HEK293 (cell line): ENCODE measurements around the gene SETD4.

Source experiments
- CTCF ChIA-PET: fragments of 350-600 bp; formaldehyde crosslinking; extraction: SDS; loops from one replicate; lab custom pipeline; 2021; ENCODE audit warnings: antibody characterized with exemption; lab: Yijun Ruan, JAX
- POLR2A ChIA-PET: fragments of 300-600 bp; formaldehyde crosslinking; extraction: SDS; loops from one replicate; lab custom pipeline; 2020; ENCODE audit warnings: antibody characterized with exemption, inconsistent platforms; lab: Yijun Ruan, JAX
- H3K27ac ChIP-seq: fragments of 200-500 bp; sonication (Bioruptor generic); 2 replicates; pipeline ENCODE4 v1.5.1; 2014; ENCODE audit warnings: low read depth, low read length, control low read depth, inconsistent platforms; ENCODE audit errors: extremely low read depth
- H3K36me3 ChIP-seq, 2 experiments: fragments of 200-500 bp in 1 of 2; sonication (Bioruptor generic) in 1 of 2; 1 replicate in 1 of 2; 2 replicates in 1 of 2; pipeline ENCODE4 v1.5.1; 2014 to 2017; ENCODE audit warnings: inconsistent platforms in 2 of 2, low read length in 2 of 2; ENCODE audit not compliant: control insufficient read depth in 2 of 2, insufficient read depth in 1 of 2
- H3K4me1 ChIP-seq: fragments of 200-500 bp; sonication (Bioruptor generic); 2 replicates; pipeline ENCODE4 v1.5.1; 2014; ENCODE audit warnings: mild to moderate bottlenecking, low read length, inconsistent platforms; ENCODE audit not compliant: control insufficient read depth, insufficient read depth
- H3K4me3 ChIP-seq: 2 replicates; pipeline ENCODE4 v1.5.1; 2011; ENCODE audit warnings: low read depth, mild to moderate bottlenecking, control low read depth, low read length, moderate library complexity
- H3K9me3 ChIP-seq: fragments of 200-500 bp; sonication (Bioruptor generic); 2 replicates; pipeline ENCODE4 v1.5.1; 2014; ENCODE audit warnings: low read depth, low read length, inconsistent platforms; ENCODE audit not compliant: control insufficient read depth, insufficient read depth
- GLI4 ChIP-seq: fragments of 450-650 bp; formaldehyde crosslinking; IDR thresholded peaks from 2 replicates; pipeline ENCODE4 v1.5.1; 2016; ENCODE audit warnings: missing biosample characterization, missing genetic modification characterization
- OSR2 ChIP-seq: fragments of 450-650 bp; formaldehyde crosslinking; IDR thresholded peaks from 2 replicates; pipeline ENCODE4 v1.5.1; 2016; ENCODE audit warnings: missing biosample characterization, missing genetic modification characterization
- SETDB1 ChIP-seq: IDR thresholded peaks from one replicate; pipeline ENCODE4 v1.6.1; 2017; ENCODE audit warnings: mild to moderate bottlenecking, low read length, moderate library complexity, mixed read lengths; ENCODE audit not compliant: insufficient read length
- TRIM28 ChIP-seq: IDR thresholded peaks from 2 replicates; pipeline ENCODE4 v1.6.1; 2011; ENCODE audit warnings: low read length, control low read depth, borderline replicate concordance
- WT1 ChIP-seq: fragments of 450-650 bp; formaldehyde crosslinking; IDR thresholded peaks from 2 replicates; pipeline ENCODE4 v1.5.1; 2016; ENCODE audit warnings: missing biosample characterization, missing genetic modification characterization
- ZBTB17 ChIP-seq: fragments of 450-650 bp; formaldehyde crosslinking; IDR thresholded peaks from 2 replicates; pipeline ENCODE4 v1.5.1; 2016; ENCODE audit warnings: missing biosample characterization, missing genetic modification characterization
- ZIC2 ChIP-seq: fragments of 450-650 bp; formaldehyde crosslinking; IDR thresholded peaks from 2 replicates; pipeline ENCODE4 v1.5.1; 2016; ENCODE audit warnings: missing biosample characterization, missing genetic modification characterization
- ZNF10 ChIP-seq: fragments of 450-650 bp; formaldehyde crosslinking; IDR thresholded peaks from 2 replicates; pipeline ENCODE4 v1.5.1; 2017; ENCODE audit warnings: missing biosample characterization, missing genetic modification characterization
- ZNF23 ChIP-seq: fragments of 450-650 bp; formaldehyde crosslinking; IDR thresholded peaks from 2 replicates; pipeline ENCODE4 v1.5.1; 2016; ENCODE audit warnings: missing biosample characterization, missing genetic modification characterization, borderline replicate concordance
- ZNF248 ChIP-seq: fragments of 450-650 bp; formaldehyde crosslinking; IDR thresholded peaks from 2 replicates; pipeline ENCODE4 v1.5.1; 2017; ENCODE audit warnings: missing biosample characterization, missing genetic modification characterization
- ZNF366 ChIP-seq: fragments of 450-650 bp; formaldehyde crosslinking; conservative IDR thresholded peaks from 2 replicates; pipeline ENCODE4 v1.5.1; 2016; ENCODE audit warnings: missing biosample characterization, missing genetic modification characterization
- ZNF549 ChIP-seq: fragments of 450-650 bp; IDR thresholded peaks from 2 replicates; pipeline ENCODE4 v1.5.1; 2018; ENCODE audit warnings: missing biosample characterization, missing genetic modification characterization, mild to moderate bottlenecking, inconsistent platforms, moderate library complexity
- ZNF555 ChIP-seq: fragments of 450-650 bp; formaldehyde crosslinking; conservative IDR thresholded peaks from 2 replicates; pipeline ENCODE4 v1.5.1; 2017; ENCODE audit warnings: missing biosample characterization, mild to moderate bottlenecking, missing genetic modification characterization, inconsistent platforms
- ZNF558 ChIP-seq: fragments of 450-650 bp; formaldehyde crosslinking; IDR thresholded peaks from 2 replicates; pipeline ENCODE4 v1.5.1; 2016; ENCODE audit warnings: missing biosample characterization, missing genetic modification characterization
- ZNF600 ChIP-seq: fragments of 450-650 bp; formaldehyde crosslinking; IDR thresholded peaks from 2 replicates; pipeline ENCODE4 v1.5.1; 2016; ENCODE audit warnings: missing biosample characterization, missing genetic modification characterization
- ZNF629 ChIP-seq: fragments of 450-650 bp; formaldehyde crosslinking; IDR thresholded peaks from 2 replicates; pipeline ENCODE4 v1.5.1; 2017; ENCODE audit warnings: missing biosample characterization, missing genetic modification characterization
- TF ChIP-seq, protein P1 (sequence below): fragments of 450-650 bp; IDR thresholded peaks from 2 replicates; pipeline ENCODE4 v1.5.1; 2018; ENCODE audit warnings: missing biosample characterization, missing genetic modification characterization
- TF ChIP-seq, protein P2 (sequence below): fragments of 450-650 bp; formaldehyde crosslinking; IDR thresholded peaks from 2 replicates; pipeline ENCODE4 v1.5.1; 2016; ENCODE audit warnings: missing biosample characterization, missing genetic modification characterization
- TF ChIP-seq, protein P3 (sequence below): fragments of 450-650 bp; formaldehyde crosslinking; IDR thresholded peaks from 2 replicates; pipeline ENCODE4 v1.5.1; 2017; ENCODE audit warnings: missing biosample characterization, missing genetic modification characterization
- TF ChIP-seq, protein P4 (sequence below): fragments of 450-650 bp; formaldehyde crosslinking; IDR thresholded peaks from 2 replicates; pipeline ENCODE4 v1.5.1; 2016; ENCODE audit warnings: missing biosample characterization, missing genetic modification characterization, borderline replicate concordance
- TF ChIP-seq, protein P5 (sequence below): fragments of 450-650 bp; formaldehyde crosslinking; IDR thresholded peaks from 2 replicates; pipeline ENCODE4 v1.5.1; 2016; ENCODE audit warnings: missing biosample characterization, missing genetic modification characterization

Gene SETD4

DNA sequence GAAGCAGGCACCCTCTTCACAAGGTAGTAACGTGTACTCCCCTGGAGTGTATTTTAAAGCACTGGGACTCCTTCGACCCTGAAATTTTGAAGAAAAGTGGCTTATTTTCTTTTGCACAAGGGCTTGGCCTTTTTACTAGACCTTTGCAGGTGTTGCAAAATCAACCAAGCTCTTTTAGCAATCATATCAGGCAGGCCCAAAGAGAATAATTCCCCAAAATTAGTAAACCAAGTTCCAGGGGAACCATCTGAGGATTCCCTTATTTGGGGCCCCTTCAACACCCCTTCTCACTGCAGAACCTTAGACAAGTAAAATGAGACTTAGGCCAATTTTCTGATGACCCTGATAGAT lies 37.8 kb upstream of the SETD4 start:
- Histone ChIP-seq H3K36me3 (no peaks in the 10 kb centered on the region), H3K9me3 (no peaks in the 10 kb centered on the region), H3K4me1 (peaks cover 4% of the 10 kb centered on the region; the same call in 1 of the 2 replicates), H3K27ac (no peak overlapping the region), H3K4me3 (no peak overlapping the region)
- POLR2A ChIA-PET = no interaction called here
- TF ChIP-seq ZNF10 (tag by site-specific recombination) = no peak
- TF ChIP-seq, protein P1, sequence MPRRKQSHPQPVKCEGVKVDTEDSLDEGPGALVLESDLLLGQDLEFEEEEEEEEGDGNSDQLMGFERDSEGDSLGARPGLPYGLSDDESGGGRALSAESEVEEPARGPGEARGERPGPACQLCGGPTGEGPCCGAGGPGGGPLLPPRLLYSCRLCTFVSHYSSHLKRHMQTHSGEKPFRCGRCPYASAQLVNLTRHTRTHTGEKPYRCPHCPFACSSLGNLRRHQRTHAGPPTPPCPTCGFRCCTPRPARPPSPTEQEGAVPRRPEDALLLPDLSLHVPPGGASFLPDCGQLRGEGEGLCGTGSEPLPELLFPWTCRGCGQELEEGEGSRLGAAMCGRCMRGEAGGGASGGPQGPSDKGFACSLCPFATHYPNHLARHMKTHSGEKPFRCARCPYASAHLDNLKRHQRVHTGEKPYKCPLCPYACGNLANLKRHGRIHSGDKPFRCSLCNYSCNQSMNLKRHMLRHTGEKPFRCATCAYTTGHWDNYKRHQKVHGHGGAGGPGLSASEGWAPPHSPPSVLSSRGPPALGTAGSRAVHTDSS (tag by site-specific recombination) = 0 out of 2 replicates have a peak, but pooled peaks have one; percentile 1
- CTCF ChIA-PET = interaction anchor here (0.7 to 1.5 kb wide), 3 partner anchors 14 to 387 kb away, joined by 3 read pairs; no protein-coding TSS in a partner anchor

DNA sequence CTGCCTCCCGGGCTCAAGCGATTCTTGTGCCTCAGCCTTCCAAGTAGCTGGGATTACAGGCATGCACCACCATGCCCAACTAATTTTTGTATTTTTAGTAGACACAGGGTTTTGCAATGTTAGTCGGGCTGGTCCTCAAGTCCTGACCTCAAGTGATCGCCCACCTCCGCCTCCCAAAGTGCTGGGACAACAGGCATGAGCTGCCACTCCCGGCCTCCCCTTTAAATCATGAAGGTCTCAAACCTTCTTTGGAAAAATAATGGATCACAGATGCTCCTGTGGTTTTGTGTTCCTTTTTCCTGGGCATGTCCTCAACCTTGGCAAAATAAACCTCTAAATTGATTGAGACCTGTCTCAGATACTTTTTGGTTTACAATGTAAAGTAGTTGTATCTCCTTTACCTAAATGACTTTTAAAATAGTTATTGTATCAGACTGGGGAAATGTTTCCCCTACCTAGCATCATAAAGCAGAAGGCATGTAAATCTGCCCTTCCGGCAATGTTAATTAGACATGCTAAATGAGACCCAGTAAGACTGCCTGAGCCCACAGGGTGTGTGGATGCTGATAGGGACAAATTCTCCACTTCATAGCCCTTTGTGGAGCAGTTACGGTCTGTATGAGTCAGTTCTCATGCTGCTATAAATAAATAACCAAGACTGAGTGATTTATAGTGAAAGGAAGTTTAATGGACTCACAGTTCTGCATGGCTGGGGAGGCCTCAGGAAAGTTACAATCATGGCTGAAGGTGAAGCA lies 37.3 kb upstream of the SETD4 start:
- Histone ChIP-seq H3K4me1 (peaks cover 4% of the 10 kb centered on the region; the same call in 1 of the 2 replicates), H3K36me3 (no peaks in the 10 kb centered on the region), H3K27ac (no peak overlapping the region), H3K9me3 (no peaks in the 10 kb centered on the region), H3K4me3 (no peak overlapping the region)
- CTCF ChIA-PET = interaction anchor here (0.6 to 1.5 kb wide), 4 partner anchors 10 to 1022 kb away, joined by 3 to 4 read pairs (median 3); no protein-coding TSS in a partner anchor
- POLR2A ChIA-PET = interaction anchor here (0.6 kb wide), 1 partner anchor 16 kb away, joined by 3 read pairs; no protein-coding TSS in a partner anchor
- TF ChIP-seq ZNF600 (tag by site-specific recombination) = peak; percentile 43; the same call in 1 of the 2 replicates
- TF ChIP-seq, protein P2, sequence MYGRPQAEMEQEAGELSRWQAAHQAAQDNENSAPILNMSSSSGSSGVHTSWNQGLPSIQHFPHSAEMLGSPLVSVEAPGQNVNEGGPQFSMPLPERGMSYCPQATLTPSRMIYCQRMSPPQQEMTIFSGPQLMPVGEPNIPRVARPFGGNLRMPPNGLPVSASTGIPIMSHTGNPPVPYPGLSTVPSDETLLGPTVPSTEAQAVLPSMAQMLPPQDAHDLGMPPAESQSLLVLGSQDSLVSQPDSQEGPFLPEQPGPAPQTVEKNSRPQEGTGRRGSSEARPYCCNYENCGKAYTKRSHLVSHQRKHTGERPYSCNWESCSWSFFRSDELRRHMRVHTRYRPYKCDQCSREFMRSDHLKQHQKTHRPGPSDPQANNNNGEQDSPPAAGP (tag by site-specific recombination) = peak; percentile 51; the same call in 1 of the 2 replicates
- TF ChIP-seq ZBTB17 = 0 out of 2 replicates have a peak, but pooled peaks have one; percentile 11
- TF ChIP-seq GLI4 = no peak
- peak; percentile 18 for TF ChIP-seq SETDB1
- TF ChIP-seq TRIM28 = peak; percentile 60; the same call in 1 of the 2 replicates
- 0 out of 2 replicates have a peak, but pooled peaks have one; percentile 23 for TF ChIP-seq WT1 (tag by site-specific recombination)
- TF ChIP-seq ZIC2 (tag by site-specific recombination) = peak; percentile 65; the same call in 1 of the 2 replicates
- no peak for TF ChIP-seq ZNF558 (tag by site-specific recombination)
- peak; percentile 45; the same call in 1 of the 2 replicates for TF ChIP-seq ZNF366 (tag by site-specific recombination)
- no peak for TF ChIP-seq ZNF23 (tag by site-specific recombination)
- TF ChIP-seq ZNF549 = no peak
- TF ChIP-seq, protein P1 (tag by site-specific recombination) = 0 out of 2 replicates have a peak, but pooled peaks have one; percentile 23
- TF ChIP-seq, protein P3, sequence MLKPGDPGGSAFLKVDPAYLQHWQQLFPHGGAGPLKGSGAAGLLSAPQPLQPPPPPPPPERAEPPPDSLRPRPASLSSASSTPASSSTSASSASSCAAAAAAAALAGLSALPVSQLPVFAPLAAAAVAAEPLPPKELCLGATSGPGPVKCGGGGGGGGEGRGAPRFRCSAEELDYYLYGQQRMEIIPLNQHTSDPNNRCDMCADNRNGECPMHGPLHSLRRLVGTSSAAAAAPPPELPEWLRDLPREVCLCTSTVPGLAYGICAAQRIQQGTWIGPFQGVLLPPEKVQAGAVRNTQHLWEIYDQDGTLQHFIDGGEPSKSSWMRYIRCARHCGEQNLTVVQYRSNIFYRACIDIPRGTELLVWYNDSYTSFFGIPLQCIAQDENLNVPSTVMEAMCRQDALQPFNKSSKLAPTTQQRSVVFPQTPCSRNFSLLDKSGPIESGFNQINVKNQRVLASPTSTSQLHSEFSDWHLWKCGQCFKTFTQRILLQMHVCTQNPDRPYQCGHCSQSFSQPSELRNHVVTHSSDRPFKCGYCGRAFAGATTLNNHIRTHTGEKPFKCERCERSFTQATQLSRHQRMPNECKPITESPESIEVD (tag by site-specific recombination) = no peak; the same call in 1 of the 2 replicates
- TF ChIP-seq, protein P4, sequence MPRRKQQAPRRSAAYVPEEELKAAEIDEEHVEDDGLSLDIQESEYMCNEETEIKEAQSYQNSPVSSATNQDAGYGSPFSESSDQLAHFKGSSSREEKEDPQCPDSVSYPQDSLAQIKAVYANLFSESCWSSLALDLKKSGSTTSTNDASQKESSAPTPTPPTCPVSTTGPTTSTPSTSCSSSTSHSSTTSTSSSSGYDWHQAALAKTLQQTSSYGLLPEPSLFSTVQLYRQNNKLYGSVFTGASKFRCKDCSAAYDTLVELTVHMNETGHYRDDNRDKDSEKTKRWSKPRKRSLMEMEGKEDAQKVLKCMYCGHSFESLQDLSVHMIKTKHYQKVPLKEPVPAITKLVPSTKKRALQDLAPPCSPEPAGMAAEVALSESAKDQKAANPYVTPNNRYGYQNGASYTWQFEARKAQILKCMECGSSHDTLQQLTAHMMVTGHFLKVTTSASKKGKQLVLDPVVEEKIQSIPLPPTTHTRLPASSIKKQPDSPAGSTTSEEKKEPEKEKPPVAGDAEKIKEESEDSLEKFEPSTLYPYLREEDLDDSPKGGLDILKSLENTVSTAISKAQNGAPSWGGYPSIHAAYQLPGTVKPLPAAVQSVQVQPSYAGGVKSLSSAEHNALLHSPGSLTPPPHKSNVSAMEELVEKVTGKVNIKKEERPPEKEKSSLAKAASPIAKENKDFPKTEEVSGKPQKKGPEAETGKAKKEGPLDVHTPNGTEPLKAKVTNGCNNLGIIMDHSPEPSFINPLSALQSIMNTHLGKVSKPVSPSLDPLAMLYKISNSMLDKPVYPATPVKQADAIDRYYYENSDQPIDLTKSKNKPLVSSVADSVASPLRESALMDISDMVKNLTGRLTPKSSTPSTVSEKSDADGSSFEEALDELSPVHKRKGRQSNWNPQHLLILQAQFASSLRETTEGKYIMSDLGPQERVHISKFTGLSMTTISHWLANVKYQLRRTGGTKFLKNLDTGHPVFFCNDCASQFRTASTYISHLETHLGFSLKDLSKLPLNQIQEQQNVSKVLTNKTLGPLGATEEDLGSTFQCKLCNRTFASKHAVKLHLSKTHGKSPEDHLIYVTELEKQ = peak; percentile 21; the same call in 1 of the 2 replicates
- TF ChIP-seq OSR2 = 0 out of 2 replicates have a peak, but pooled peaks have one; percentile 26
- TF ChIP-seq ZNF248 (tag by site-specific recombination) = no peak
- no peak for TF ChIP-seq ZNF555
- TF ChIP-seq, protein P5, sequence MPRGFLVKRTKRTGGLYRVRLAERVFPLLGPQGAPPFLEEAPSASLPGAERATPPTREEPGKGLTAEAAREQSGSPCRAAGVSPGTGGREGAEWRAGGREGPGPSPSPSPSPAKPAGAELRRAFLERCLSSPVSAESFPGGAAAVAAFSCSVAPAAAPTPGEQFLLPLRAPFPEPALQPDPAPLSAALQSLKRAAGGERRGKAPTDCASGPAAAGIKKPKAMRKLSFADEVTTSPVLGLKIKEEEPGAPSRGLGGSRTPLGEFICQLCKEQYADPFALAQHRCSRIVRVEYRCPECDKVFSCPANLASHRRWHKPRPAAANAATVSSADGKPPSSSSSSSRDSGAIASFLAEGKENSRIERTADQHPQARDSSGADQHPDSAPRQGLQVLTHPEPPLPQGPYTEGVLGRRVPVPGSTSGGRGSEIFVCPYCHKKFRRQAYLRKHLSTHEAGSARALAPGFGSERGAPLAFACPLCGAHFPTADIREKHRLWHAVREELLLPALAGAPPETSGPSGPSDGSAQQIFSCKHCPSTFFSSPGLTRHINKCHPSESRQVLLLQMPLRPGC = 0 out of 2 replicates have a peak, but pooled peaks have one; percentile 30
- peak; percentile 57 for TF ChIP-seq ZNF629
